ENCODE results near the gene TAF1C.

TAF1C gene

DNA sequence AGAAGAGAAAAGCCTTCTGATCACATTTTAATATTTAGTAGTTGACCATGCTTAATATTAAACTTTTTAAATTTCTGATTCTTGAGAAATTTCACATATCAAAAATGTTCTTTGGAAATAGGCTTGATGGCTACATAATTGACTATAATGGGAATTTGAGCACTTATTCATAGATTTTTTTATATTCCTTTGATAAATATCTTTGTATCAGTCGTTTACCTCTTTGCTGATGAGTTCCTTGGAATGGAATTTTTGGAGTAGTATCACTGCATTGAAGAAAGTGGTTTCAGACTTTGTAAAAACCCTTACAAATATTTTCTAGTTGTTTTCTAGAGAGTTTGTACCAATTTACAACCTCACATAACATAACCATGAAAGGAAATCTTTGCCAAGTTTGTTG lies 27.1 kb downstream of the TAF1C start:
- DNase-seq (ENCODE audit: low spot score): no peak

DNA sequence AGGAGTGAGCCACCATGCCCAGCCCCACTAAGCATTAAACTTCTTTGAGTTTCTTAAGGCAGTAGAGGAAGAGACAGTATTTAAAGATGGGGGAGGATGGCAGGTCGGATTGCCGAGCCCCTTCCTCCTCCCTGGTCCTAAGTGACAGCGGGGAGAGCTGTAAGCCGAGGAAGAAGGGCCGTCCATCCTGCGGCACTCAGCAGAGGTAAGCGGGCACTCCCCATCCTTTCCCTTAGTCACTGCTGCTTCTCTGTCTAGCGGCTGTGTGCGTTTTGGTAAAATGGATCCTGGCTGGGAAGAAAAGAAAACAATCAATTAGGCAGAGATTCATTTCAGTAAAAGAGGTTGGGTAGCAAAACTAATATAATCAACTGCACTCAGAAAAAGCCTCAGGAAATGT lies 27.9 kb downstream of the TAF1C start:
- no peak for DNase-seq (ENCODE audit: low spot score)

DNA sequence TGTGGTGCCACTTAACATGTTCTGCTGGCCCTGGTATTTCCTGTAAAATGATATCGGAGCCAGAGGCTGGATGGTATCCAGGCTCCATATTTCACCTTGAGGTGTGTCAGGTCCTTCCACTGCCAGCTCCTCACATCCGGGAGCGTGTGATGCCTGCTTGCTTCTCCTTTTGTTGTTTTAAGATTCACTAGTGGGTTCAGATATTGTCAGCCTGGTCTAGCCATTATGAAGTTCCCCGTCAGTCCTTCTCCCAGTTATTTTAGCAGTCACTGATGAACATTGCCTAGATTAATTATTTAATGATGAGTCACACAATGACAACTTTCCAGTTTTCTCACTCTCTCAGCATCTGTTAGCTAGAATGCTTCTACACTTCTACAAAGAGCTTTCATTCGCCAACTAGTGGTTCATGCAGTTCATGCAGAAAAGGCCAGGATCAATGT lies 30.5 kb downstream of the TAF1C start:
- DNase-seq (ENCODE audit: low spot score): peak; percentile 40

- DNase-seq (ENCODE audit: low spot score): no peak
Measured at GRCh38 chr16:84155771-84156170, 31.1 kb downstream of the TAF1C start.

- no peak for DNase-seq (ENCODE audit: low spot score)
Measured at GRCh38 chr16:84155226-84155625, 31.6 kb downstream of the TAF1C start.

- no peak for DNase-seq (ENCODE audit: low spot score)
Measured at GRCh38 chr16:84153660-84154214, 33.1 kb downstream of the TAF1C start.

GRCh38 chr16:84150926-84151325 lies 35.9 kb downstream of the TAF1C start:
- DNase-seq (ENCODE audit: low spot score): no peak

DNA sequence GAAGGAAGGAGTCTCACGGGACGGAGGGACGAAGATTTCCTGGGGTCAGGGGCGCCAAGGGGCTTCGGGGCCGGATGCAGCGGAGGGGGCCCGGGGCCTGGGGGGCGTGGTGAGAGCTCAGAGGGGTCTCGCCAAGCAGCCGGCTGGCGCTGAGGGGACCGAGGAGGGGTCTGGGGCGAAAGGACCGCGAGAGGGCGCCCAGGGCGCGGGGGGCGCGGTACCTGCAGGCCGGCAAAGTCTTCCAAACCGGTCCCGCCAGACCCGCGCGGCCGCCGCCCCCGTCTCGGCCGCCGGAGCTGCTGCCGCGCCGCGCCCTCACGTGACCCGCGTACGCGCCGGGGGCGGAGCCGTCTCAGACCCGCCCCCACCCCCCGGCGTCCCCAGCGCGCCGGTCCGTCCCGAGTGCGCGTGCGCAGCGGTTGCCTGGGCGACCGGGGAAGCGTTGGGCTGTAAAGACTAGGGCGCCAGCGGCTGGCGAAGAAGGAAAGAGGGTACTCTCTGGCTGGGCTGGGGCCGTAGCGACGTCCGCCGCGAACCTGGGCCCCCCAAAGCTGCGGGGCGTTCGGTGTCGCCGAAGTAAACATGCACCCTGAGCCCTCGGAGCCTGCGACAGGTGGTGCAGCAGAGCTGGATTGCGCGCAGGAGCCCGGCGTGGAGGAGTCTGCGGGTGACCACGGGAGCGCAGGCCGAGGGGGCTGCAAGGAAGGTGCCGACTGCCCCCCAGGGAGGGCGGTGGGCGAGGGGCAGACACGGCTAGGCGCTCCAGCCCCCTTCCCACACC lies 41.8 kb downstream of the TAF1C start, which contains the start of the genes DNAAF1 and HSDL1:
Gene DNAAF1 (plus strand): TSS at position 450 of the 781 bp plus-strand sequence. CDS start 133 bp downstream, at position 583.
Gene HSDL1 (minus strand): TSS at position 319 of the 781 bp plus-strand sequence. CDS start 13,856 bp downstream, outside the sequence.
- peak; percentile 100 for DNase-seq (ENCODE audit: low spot score)

DNA sequence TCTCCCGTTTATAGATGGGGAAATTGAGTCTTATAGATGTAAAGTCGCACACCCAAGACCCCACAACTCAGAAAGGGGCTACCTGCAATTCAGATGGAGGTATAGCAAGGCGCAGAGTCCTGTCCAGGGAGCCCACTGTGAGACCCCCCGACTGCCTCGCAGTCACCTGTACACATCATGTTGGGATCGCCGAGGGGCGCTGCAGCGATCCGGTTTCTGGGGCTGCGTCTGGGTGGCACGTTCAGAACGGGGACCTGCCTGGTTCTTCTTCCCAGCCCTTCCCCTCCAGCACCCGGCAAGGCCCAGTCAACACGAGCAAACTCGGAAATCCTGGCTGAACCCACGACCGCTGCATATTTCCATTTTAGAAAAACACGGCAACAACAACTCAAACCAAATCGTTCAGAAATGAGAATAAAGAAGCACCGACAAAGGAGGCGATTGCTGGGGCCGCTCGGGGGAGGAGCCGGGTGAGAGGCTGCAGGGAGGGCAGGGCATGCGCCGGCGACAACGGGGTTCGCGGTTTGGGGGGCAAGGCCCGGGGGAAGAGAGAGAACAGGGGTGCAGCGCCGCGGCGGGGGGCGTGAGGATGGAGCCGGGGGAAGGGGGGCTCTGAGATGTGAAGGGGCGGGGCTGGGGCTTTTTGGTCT lies 42.5 kb downstream of the TAF1C start:
- DNase-seq (ENCODE audit: low spot score): peak; percentile 73

GRCh38 chr16:84143784-84144199 lies 43.1 kb downstream of the TAF1C start:
- no peak for DNase-seq (ENCODE audit: low spot score)

- DNase-seq (ENCODE audit: low spot score): no peak
Measured at GRCh38 chr16:84143081-84143480, 43.8 kb downstream of the TAF1C start.

DNA sequence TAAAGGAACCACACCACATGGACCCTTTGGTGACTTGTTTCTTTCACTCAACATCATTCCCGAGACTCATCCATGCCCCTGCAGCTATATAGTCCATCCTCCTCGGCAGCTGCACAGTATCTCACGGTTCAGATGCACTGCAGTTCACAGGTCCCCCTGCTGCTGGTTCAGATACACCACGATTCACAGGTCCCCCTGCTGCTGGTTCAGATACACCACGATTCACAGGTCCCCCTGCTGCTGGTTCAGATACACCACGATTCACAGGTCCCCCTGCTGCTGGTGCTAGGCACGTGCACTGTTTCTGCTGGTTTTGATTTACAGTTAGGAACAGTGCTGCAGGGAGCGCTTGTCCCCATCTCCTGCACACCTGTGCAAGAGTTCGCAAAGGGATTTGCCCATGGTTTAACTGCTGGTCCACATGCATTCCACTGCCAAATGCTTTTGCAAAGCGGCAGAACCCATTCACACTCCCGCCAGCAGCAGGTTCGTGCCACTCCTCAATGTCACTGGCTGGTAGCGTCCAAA lies 45.6 kb downstream of the TAF1C start:
- DNase-seq (ENCODE audit: low spot score): no peak

DNA sequence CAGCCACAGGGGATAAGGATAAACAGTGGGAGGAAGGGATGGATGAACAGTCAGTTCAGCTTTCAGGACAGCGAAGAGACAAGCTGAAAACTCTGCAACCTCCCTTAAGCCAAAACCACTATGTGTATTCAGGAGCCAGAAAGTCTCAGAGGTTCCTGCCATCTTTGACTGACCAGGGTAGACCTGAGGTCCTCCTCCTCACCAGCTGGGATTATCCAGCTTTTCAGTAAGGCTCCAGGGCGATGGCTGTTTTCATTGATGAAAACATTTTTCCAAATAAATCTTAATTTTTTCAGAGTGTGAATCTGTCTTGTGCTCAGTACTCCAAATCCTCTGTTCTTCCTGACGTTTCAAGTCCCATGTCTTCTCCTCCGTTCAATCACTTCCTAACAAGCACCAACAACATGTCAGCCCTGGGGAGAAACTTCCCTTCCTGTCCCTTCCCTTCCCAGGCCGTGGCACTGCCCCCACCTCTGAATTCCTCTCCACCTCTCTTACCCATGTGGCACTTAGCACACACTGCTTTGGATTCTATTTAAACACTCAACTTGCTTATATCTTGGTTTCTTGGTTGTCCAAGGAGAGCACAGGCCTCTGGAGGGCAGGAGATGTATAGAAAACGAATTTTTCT lies 47.1 kb downstream of the TAF1C start:
- DNase-seq (ENCODE audit: low spot score): no peak

DNA sequence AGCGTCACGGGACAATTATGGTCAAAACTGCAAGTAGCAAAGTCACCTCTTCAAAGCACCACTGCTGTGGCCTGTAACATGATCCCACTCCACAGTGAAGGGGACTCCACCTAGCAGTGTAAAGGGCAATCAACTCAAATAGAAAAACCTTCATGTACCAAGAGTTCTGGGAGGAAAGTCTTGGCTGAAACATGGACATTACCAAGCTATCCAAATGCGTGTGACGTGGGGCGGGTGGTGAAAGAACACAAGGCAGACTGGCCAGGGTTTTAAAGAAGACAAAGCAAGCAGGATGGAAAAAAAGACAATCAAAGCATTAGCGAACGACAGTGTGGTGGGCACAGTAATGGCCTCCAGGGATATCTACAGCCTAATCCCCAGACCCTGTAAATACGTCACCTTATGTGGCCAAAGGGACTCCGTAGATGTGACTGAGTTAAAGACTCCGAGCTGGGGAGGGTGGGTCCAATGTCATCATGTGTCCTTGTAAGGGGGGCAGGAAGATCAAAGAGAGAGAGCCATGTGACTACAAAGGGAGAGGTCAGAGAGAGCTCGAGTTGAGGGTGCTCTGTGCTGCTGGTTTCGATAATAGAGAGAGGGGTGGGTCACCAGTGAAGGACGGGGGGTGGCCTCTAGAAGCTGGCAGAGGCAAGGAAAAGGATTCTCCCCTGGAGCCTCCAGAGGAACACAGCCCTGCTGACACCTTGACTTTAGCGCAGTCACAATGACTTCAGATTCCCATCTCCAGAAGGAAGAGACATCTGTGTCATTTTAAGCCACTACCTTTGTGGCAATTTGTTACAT lies 47.8 kb downstream of the TAF1C start:
- DNase-seq (ENCODE audit: low spot score): peak; percentile 40

GRCh38 chr16:84138500-84138823 lies 48.4 kb downstream of the TAF1C start:
- no peak for DNase-seq (ENCODE audit: low spot score)

- no peak for DNase-seq (ENCODE audit: low spot score)
Measured at GRCh38 chr16:84137769-84138357, 49.0 kb downstream of the TAF1C start.

GRCh38 chr16:84137287-84137686 lies 49.6 kb downstream of the TAF1C start:
- no peak for DNase-seq (ENCODE audit: low spot score)

- no peak for DNase-seq (ENCODE audit: low spot score)
Measured at GRCh38 chr16:84136331-84137125, 50.3 kb downstream of the TAF1C start.

DNA sequence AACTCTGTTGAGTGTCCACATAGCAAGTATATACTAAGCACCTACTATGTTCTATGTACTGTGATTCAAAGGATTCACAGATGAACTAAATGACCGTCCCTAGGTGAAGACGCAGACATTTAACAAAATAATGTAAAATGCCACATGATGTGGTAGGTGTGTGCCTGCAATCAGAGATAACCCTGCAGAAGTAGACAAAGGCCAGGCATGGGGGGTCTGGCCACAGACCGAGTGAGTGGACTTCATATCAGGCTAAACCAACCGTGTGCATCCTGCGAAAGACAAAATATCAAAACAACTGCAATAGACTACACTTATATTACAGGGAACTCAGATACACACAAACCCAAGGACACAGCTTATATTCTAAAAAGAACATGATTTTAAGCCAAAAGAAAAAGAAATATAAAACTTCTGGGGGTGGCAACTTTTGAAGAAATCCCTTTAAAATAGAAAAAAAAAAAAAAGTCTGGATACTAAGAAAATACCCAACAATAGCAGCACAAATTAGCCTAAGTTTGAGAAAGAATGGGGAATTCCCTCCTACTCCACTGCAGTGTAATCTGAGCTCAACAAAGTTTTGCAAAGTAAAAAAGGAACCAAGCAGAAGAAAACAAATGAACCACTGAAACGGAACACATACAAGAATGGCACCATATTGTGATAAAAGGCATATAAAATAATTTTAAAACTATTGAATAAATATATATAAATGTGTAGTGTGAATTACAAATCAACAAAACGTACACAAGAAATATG lies 54.2 kb downstream of the TAF1C start:
- no peak for DNase-seq (ENCODE audit: low spot score)

- no peak for DNase-seq (ENCODE audit: low spot score)
Measured at GRCh38 chr16:84131117-84131516, 55.7 kb downstream of the TAF1C start.
